ENCODE measurements around the gene RLN3.
A peak's percentile ranks its signal among the peaks of the same experiment; 100 is the strongest.
"Not testable (repeated sequence)": the region's sequence is repeated elsewhere in the genome, so short reads cannot be mapped to it uniquely, and the experiment has no call there.

Gene RLN3

DNA sequence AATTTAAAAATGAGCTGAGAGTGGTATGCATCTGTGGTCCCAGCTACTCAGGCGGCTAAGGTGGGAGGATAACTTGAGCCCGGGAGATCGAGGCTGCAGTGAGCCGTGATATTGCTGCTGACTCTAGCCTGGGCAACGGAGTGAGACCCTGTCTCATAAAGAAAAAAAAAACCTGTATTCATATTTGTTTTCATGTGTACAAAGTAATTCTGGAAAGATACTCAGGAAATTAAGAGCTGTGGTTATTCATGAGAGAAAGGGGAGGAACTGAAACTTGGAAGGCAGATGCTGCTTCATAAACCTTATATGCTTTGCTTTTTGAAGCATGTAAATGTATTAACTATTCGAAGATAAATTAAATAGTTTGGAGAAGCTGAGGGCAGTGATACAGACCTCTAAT, 8.8 kb upstream of the RLN3 start:
- Histone ChIP-seq H3K27me3 (ENCODE audit: control insufficient read depth in 5 of 5, insufficient read depth in 4 of 5, low read length in 5 of 5) (no peaks in the 10 kb centered on the region), H3K9ac (ENCODE audit: low read length in 5 of 5) (no peak overlapping the region), H3K4me3 (ENCODE audit: low read depth in 1 of 5, low read length in 5 of 5) (no peak overlapping the region), H3K4me1 (ENCODE audit: control insufficient read depth in 5 of 5, insufficient read depth in 5 of 5, low read length in 5 of 5) (peaks cover 0 to 17% (median 0%) of the 10 kb centered on the region in 5 donors), H3K9me3 (ENCODE audit: control insufficient read depth in 5 of 5, low read length in 5 of 5) (no peaks in the 10 kb centered on the region), H3K36me3 (ENCODE audit: control insufficient read depth in 5 of 5, insufficient read depth in 5 of 5, low read length in 5 of 5) (no peaks in the 10 kb centered on the region), H3K27ac (ENCODE audit: low read depth, low read length) (no peak overlapping the region)

DNA sequence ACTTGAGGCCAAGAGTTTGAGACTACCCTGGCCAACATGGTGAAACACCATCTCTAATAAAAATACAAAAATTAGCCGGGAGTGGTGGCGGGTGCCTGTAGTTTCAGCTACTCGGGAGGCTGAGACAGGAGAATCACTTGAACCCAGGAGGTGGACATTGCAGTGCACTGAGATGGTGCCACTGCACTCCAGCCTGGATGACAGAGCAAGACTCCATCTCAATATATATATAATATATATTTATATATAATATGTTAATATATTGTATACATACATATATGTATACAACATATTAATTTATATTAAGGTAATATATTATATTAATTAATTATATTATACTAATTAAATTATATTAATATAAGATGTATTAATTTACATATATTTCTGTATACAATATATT, 8.2 kb upstream of the RLN3 start:
- not testable (repeated sequence) for H3K27ac ChIP-seq (ENCODE audit: low read depth, low read length); H3K9ac ChIP-seq (ENCODE audit: low read length in 5 of 5); H3K4me3 ChIP-seq (ENCODE audit: low read depth in 1 of 5, low read length in 5 of 5); H3K9me3 ChIP-seq (ENCODE audit: control insufficient read depth in 5 of 5, low read length in 5 of 5); H3K36me3 ChIP-seq (ENCODE audit: control insufficient read depth in 5 of 5, insufficient read depth in 5 of 5, low read length in 5 of 5); H3K27me3 ChIP-seq (ENCODE audit: control insufficient read depth in 5 of 5, insufficient read depth in 4 of 5, low read length in 5 of 5)
- peaks cover 0 to 17% (median 0%) of the 10 kb centered on the region in 5 donors for H3K4me1 ChIP-seq (ENCODE audit: control insufficient read depth in 5 of 5, insufficient read depth in 5 of 5, low read length in 5 of 5)

DNA sequence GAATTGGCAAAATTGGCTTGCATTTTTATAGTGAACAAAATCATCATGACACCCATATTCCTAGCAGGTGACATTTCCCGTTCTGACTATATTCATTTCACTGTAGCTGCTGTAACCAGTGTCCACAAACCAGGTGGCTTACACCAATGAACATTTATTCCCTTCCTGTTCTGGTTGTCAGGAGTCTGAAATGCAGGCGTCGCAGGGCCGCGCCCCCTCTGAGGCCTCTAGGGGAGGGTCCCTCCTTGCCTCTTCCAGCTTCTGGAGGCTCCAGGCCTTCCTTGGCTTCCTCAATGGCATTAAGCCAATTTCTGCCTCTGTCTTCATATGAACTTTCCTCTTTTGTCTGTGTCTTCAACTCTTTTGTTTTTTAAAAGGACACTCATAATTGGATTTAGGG, 6.5 kb upstream of the RLN3 start:
- Histone ChIP-seq H3K4me3 (ENCODE audit: low read depth in 1 of 5, low read length in 5 of 5) (no peak overlapping the region), H3K27ac (ENCODE audit: low read depth, low read length) (no peak overlapping the region), H3K9ac (ENCODE audit: low read length in 5 of 5) (no peak overlapping the region), H3K9me3 (ENCODE audit: control insufficient read depth in 5 of 5, low read length in 5 of 5) (no peaks in the 10 kb centered on the region), H3K36me3 (ENCODE audit: control insufficient read depth in 5 of 5, insufficient read depth in 5 of 5, low read length in 5 of 5) (no peaks in the 10 kb centered on the region), H3K27me3 (ENCODE audit: control insufficient read depth in 5 of 5, insufficient read depth in 4 of 5, low read length in 5 of 5) (no peaks in the 10 kb centered on the region), H3K4me1 (ENCODE audit: control insufficient read depth in 5 of 5, insufficient read depth in 5 of 5, low read length in 5 of 5) (peaks cover 0 to 17% (median 0%) of the 10 kb centered on the region in 5 donors)

DNA sequence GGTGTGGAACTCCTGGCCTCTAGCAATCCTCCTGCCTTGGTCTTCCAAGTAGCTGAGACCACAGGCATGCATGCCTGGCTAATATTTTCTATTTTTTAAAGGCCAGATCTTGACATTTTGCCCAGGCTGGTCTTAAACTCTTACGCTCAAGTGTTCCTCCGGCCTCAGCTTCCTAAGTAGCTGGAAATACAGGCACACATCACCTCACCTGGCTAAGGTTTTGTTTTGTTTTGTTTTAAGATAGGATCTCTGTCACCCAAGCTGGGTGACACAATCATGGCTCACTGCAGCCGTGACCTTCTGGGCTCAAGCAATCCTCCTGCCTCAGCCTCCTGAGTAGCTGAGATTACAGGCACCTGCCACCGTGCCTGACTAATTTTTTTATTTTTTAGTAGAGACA, 5.5 kb upstream of the RLN3 start:
- no peaks in the 10 kb centered on the region for H3K36me3 ChIP-seq (ENCODE audit: control insufficient read depth in 5 of 5, insufficient read depth in 5 of 5, low read length in 5 of 5)
- no peak overlapping the region for H3K9ac ChIP-seq (ENCODE audit: low read length in 5 of 5)
- H3K9me3 ChIP-seq (ENCODE audit: control insufficient read depth in 5 of 5, low read length in 5 of 5) = no peaks in the 10 kb centered on the region
- H3K4me1 ChIP-seq (ENCODE audit: control insufficient read depth in 5 of 5, insufficient read depth in 5 of 5, low read length in 5 of 5) = peaks cover 0 to 17% (median 0%) of the 10 kb centered on the region in 5 donors
- no peak overlapping the region for H3K27ac ChIP-seq (ENCODE audit: low read depth, low read length)
- H3K27me3 ChIP-seq (ENCODE audit: control insufficient read depth in 5 of 5, insufficient read depth in 4 of 5, low read length in 5 of 5) = no peaks in the 10 kb centered on the region
- no peak overlapping the region for H3K4me3 ChIP-seq (ENCODE audit: low read depth in 1 of 5, low read length in 5 of 5)

DNA sequence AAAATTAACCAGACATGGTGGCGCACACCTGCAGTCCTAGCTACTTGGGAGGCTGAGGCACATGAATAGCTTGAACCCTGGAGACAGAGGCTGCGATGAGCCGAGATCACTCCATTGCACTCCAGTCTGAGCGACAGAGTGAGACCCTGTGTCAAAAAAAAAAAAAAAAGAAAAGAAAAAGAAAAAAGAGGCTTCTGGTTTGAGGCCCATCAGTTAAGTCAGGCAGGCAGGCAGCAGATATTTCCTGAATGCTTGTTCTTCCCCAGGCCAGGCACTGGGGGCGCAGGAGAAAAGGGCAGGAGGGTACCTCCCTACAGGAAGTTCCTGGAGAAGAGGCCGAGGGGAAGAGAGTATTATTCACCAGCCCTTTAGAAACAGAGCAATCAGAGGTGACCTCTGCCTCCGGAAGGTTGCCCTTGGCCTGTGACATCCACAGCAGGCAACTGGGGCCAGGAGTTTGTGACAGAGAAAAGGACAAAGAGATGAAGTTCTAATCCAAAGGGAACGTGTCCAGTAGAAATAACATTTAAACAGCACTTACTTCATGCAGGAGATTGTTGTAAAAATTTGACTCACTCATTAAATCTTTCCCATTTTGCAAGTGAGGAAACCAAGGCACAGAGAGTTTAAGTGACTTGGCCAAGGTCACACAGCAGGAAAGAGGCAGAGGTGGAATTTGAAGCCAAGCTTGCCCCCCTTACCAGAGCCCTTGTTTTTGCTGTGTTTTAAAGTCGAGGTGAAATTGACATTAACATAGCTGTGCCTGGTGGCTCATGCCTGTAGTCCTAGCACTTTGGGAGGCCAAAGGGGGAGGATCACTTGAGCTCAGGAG, 4.3 kb upstream of the RLN3 start:
- Histone ChIP-seq H3K27me3 (ENCODE audit: control insufficient read depth in 5 of 5, insufficient read depth in 4 of 5, low read length in 5 of 5) (peaks cover 0 to 5% (median 0%) of the 10 kb centered on the region in 5 donors), H3K9me3 (ENCODE audit: control insufficient read depth in 5 of 5, low read length in 5 of 5) (no peaks in the 10 kb centered on the region), H3K36me3 (ENCODE audit: control insufficient read depth in 5 of 5, insufficient read depth in 5 of 5, low read length in 5 of 5) (no peaks in the 10 kb centered on the region), H3K9ac (ENCODE audit: low read length in 5 of 5) (no peak overlapping the region), H3K4me1 (ENCODE audit: control insufficient read depth in 5 of 5, insufficient read depth in 5 of 5, low read length in 5 of 5) (peaks cover 0 to 16% (median 0%) of the 10 kb centered on the region in 5 donors), H3K27ac (ENCODE audit: low read depth, low read length) (no peak overlapping the region), H3K4me3 (ENCODE audit: low read depth in 1 of 5, low read length in 5 of 5) (no peak overlapping the region)

DNA sequence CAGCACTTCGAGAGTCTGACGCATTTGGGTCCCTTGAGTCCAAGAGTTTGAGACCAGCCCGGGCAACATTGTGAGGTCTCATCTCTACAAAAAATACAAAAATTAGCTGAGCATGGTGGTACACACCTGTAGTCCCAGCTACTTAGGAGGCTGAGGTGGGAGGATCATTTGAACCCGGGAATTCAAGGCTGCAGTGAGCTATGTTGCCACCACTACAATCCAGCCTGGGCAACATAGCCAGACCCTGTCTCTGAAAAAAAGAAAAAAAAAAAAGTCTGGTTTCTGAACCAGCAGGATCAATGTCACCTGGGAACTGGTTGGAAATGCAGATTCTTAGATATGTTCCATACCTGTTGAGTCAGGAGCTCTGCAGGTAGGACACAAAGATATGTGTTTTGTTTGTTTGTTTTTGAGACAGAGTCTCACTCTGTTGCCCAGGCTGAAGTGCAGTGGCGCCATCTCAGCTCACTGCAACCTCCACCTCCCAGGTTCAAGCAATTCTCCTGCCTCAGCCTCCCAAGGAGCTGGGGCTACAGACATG, 1.2 kb upstream of the RLN3 start:
- not testable (repeated sequence) for H3K9me3 ChIP-seq (ENCODE audit: control insufficient read depth in 5 of 5, low read length in 5 of 5); H3K27ac ChIP-seq (ENCODE audit: low read depth, low read length); H3K9ac ChIP-seq (ENCODE audit: low read length in 5 of 5); H3K36me3 ChIP-seq (ENCODE audit: control insufficient read depth in 5 of 5, insufficient read depth in 5 of 5, low read length in 5 of 5); H3K27me3 ChIP-seq (ENCODE audit: control insufficient read depth in 5 of 5, insufficient read depth in 4 of 5, low read length in 5 of 5); H3K4me3 ChIP-seq (ENCODE audit: low read depth in 1 of 5, low read length in 5 of 5)
- peaks cover 0 to 19% (median 7%) of the 10 kb centered on the region in 5 donors for H3K4me1 ChIP-seq (ENCODE audit: control insufficient read depth in 5 of 5, insufficient read depth in 5 of 5, low read length in 5 of 5)

DNA sequence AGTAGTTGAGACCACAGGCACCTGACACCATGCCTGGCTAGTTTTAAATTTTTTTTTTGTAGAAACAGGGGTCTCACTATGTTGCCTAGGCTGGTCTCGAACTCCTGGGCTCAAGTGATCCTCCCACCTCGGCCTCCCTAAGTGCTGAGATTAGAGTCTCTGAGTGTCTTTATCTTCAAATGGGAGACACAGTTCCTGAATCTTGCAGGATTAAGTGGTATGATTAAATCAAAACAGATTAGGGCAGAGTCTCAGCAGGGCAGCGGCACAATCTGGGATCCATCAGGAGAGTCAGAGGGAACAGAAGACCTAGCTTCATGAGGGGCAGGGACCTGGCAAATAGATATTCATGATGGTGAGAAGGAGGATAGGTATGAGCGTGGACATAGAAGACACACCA, 953 bp downstream of the RLN3 start:
- Histone ChIP-seq H3K9me3 (ENCODE audit: control insufficient read depth in 5 of 5, low read length in 5 of 5) (no peaks in the 10 kb centered on the region), H3K4me1 (ENCODE audit: control insufficient read depth in 5 of 5, insufficient read depth in 5 of 5, low read length in 5 of 5) (peaks cover 0 to 19% (median 14%) of the 10 kb centered on the region in 5 donors), H3K9ac (ENCODE audit: low read length in 5 of 5) (no peak overlapping the region), H3K36me3 (ENCODE audit: control insufficient read depth in 5 of 5, insufficient read depth in 5 of 5, low read length in 5 of 5) (no peaks in the 10 kb centered on the region), H3K27me3 (ENCODE audit: control insufficient read depth in 5 of 5, insufficient read depth in 4 of 5, low read length in 5 of 5) (peaks cover 2 to 7% (median 3%) of the 10 kb centered on the region in 5 donors), H3K27ac (ENCODE audit: low read depth, low read length) (no peak overlapping the region), H3K4me3 (ENCODE audit: low read depth in 1 of 5, low read length in 5 of 5) (no peak overlapping the region)

DNA sequence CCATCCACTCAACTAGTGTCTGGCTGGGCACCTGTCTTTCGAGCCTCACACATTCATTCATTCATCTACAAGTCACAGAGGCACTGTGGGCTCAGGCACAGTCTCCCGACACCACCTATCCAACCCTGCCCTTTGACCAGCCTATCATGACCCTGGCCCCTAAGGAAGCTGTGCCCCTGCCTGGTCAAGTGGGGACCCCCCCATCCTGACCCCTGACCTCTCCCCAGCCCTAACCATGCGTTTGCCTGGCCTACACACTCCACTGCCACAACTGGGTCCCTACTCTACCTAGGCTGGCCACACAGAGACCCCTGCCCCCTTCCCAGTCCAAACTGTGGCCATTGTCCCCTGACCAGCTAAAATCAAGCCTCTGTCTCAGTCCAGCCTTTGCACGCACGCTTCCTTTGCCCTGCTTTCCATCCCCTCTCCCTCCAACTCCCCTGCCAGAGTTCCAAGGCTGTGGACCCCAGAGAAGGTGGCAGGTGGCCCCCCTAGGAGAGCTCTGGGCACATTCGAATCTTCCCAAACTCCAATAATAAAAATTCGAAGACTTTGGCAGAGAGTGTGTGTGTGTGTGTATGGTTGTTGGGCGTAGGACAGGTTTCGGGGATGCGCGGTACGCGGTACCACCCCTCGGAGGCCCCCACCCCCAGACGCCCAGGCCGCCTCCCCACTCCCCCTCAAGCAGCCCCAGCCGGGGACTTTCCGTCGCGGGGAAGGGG, 3.2 kb downstream of the RLN3 start:
- peak overlapping the region in 4 of 5 donors; percentile 72 to 82 (median 79) for H3K4me3 ChIP-seq (ENCODE audit: low read depth in 1 of 5, low read length in 5 of 5)
- H3K9me3 ChIP-seq (ENCODE audit: control insufficient read depth in 5 of 5, low read length in 5 of 5) = no peaks in the 10 kb centered on the region
- peaks cover 0 to 17% (median 14%) of the 10 kb centered on the region in 5 donors for H3K4me1 ChIP-seq (ENCODE audit: control insufficient read depth in 5 of 5, insufficient read depth in 5 of 5, low read length in 5 of 5)
- H3K27me3 ChIP-seq (ENCODE audit: control insufficient read depth in 5 of 5, insufficient read depth in 4 of 5, low read length in 5 of 5) = peaks cover 2 to 7% (median 3%) of the 10 kb centered on the region in 5 donors
- no peaks in the 10 kb centered on the region for H3K36me3 ChIP-seq (ENCODE audit: control insufficient read depth in 5 of 5, insufficient read depth in 5 of 5, low read length in 5 of 5)
- H3K27ac ChIP-seq (ENCODE audit: low read depth, low read length) = no peak overlapping the region
- H3K9ac ChIP-seq (ENCODE audit: low read length in 5 of 5) = peak overlapping the region in 3 of 5 donors; percentile 36 to 83 (median 67)

DNA sequence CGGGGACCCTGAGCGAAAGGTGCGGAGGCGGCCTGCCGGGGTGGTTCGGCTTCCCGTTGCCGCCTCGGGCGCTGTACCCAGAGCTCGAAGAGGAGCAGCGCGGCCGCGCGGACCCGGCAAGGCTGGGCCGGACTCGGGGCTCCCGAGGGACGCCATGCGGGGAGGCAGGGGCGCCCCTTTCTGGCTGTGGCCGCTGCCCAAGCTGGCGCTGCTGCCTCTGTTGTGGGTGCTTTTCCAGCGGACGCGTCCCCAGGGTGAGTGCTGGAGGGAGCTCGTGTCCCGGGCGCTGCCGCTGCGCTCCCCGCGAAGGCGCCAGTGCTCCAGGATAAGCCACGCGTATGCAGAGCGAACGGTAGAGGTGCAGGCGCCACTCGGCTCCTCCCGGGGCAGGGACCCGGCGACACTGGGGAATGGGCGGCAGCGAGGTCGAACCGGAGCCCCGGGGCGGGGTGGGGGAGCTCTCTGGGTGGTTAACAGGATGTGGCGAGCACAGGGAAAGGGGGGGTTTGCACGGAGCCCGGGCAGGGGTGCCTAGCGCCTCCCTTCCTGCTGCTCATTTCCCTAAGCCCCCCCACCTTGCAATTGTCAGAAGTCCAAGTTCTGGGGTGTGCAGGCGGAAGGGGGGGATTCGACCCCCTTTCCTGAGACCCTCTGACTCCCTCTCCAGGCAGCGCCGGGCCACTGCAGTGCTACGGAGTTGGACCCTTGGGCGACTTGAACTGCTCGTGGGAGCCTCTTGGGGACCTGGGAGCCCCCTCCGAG, 4.0 kb downstream of the RLN3 start, which contains the start of gene IL27RA:
IL27RA (plus strand) TSS at position 44 of the 762 bp plus-strand sequence; CDS start at position 155, 111 bp downstream.
- H3K4me3 ChIP-seq (ENCODE audit: low read depth in 1 of 5, low read length in 5 of 5) = peak within 1 kb of the TSS; percentile 57 to 82 (median 77)
- no peaks in the 10 kb centered on the region for H3K9me3 ChIP-seq (ENCODE audit: control insufficient read depth in 5 of 5, low read length in 5 of 5)
- H3K4me1 ChIP-seq (ENCODE audit: control insufficient read depth in 5 of 5, insufficient read depth in 5 of 5, low read length in 5 of 5) = peaks cover 0 to 18% (median 14%) of the 10 kb centered on the region in 5 donors
- peak within 1 kb of the TSS; percentile 23 for H3K27ac ChIP-seq (ENCODE audit: low read depth, low read length)
- H3K27me3 ChIP-seq (ENCODE audit: control insufficient read depth in 5 of 5, insufficient read depth in 4 of 5, low read length in 5 of 5) = peaks cover 2 to 7% (median 3%) of the 10 kb centered on the region in 5 donors
- H3K9ac ChIP-seq (ENCODE audit: low read length in 5 of 5) = peak within 1 kb of the TSS in 3 of 5 donors; percentile 67 to 83 (median 78)
- no peaks in the 10 kb centered on the region for H3K36me3 ChIP-seq (ENCODE audit: control insufficient read depth in 5 of 5, insufficient read depth in 5 of 5, low read length in 5 of 5)

Data from subcutaneous abdominal adipose tissue (tissue), 5 donors.